IMR-90 (cell line): ENCODE results near the gene TMEM128. TPM values are rescaled to one million over a fixed set of nuclear protein-coding genes. Genes with fewer than 3 reads are reported as not detected.

Experiments
- ATAC-seq: fragments of 200-7000 bp; cut with Tn5 transposase; 2 replicates; pipeline ENCODE4 v1.9.1; 2020; ENCODE audit warnings: low read depth, mild to moderate bottlenecking, moderate library complexity
- BruUV-seq: library from RNA; stranded (reverse); fragments of 400-500 nt; replicated peaks from 2 replicates; lab custom pipeline; 2021; lab: Mats Ljungman, UMichigan
- CTCF ChIA-PET: fragments of 300-600 bp; formaldehyde crosslinking; extraction: SDS; loops from one replicate; lab custom pipeline; 2021; ENCODE audit warnings: antibody characterized with exemption; lab: Yijun Ruan, JAX
- POLR2A ChIA-PET: fragments of 300-600 bp; sonication (Branson Sonifier 250); formaldehyde crosslinking; loops from one replicate; lab custom pipeline; 2022; ENCODE audit warnings: antibody characterized with exemption; ENCODE audit not compliant: unreplicated experiment; lab: Charles Lee
- DNase-seq: peaks from one replicate; pipeline ENCODE4 v3.0.0; 2013
- H2AFZ ChIP-seq: replicated peaks from 2 replicates; pipeline ENCODE3; 2013; ENCODE audit warnings: low read length, mild to moderate bottlenecking; ENCODE audit not compliant: poor library complexity
- H2AK5ac ChIP-seq: 2 replicates; pipeline ENCODE4 v1.6.1; 2013; ENCODE audit warnings: low read depth, low read length, inconsistent platforms
- H2AK9ac ChIP-seq: replicated peaks from 2 replicates; pipeline ENCODE3; 2013; ENCODE audit warnings: mild to moderate bottlenecking, low read depth, low read length, moderate library complexity; ENCODE audit not compliant: poor library complexity
- H2BK120ac ChIP-seq: 2 replicates; pipeline ENCODE4 v1.6.1; 2013; ENCODE audit warnings: low read depth, low read length, inconsistent platforms
- H2BK15ac ChIP-seq: 3 replicates; pipeline ENCODE4 v1.6.1; 2013; ENCODE audit warnings: low read depth, low read length, inconsistent platforms
- H2BK20ac ChIP-seq: 2 replicates; pipeline ENCODE4 v1.6.1; 2013; ENCODE audit warnings: low read depth, mild to moderate bottlenecking, inconsistent platforms, low read length, moderate library complexity
- H2BK5ac ChIP-seq: 2 replicates; pipeline ENCODE4 v1.6.1; 2013; ENCODE audit warnings: mild to moderate bottlenecking, low read depth, low read length, inconsistent platforms; ENCODE audit not compliant: poor library complexity, severe bottlenecking
- H3K14ac ChIP-seq: replicated peaks from 2 replicates; pipeline ENCODE4 v1.6.1; 2013; ENCODE audit warnings: low read depth, low read length, inconsistent platforms
- H3K18ac ChIP-seq: 2 replicates; pipeline ENCODE4 v1.6.1; 2013; ENCODE audit warnings: low read depth, low read length, control low read depth
- H3K23ac ChIP-seq: 2 replicates; pipeline ENCODE4 v1.6.1; 2013; ENCODE audit warnings: low read depth, low read length, inconsistent platforms
- H3K27ac ChIP-seq: 2 replicates; pipeline ENCODE4 v1.5.1; 2013; ENCODE audit warnings: mild to moderate bottlenecking, control low read depth, low read length; ENCODE audit not compliant: insufficient read depth
- H3K27me3 ChIP-seq: 2 replicates; pipeline ENCODE4 v1.6.1; 2013; ENCODE audit warnings: low read length; ENCODE audit not compliant: control insufficient read depth, insufficient read depth
- H3K36me3 ChIP-seq: 2 replicates; pipeline ENCODE4 v1.6.1; 2013; ENCODE audit warnings: low read length, mixed read lengths; ENCODE audit not compliant: control insufficient read depth, insufficient read depth
- H3K4ac ChIP-seq: 2 replicates; pipeline ENCODE4 v1.6.1; 2013; ENCODE audit warnings: low read depth, low read length, inconsistent platforms
- H3K4me1 ChIP-seq: 2 replicates; pipeline ENCODE4 v1.6.1; 2013; ENCODE audit warnings: low read length, mixed read lengths; ENCODE audit not compliant: control insufficient read depth, insufficient read depth
- H3K4me2 ChIP-seq: 2 replicates; pipeline ENCODE4 v1.6.1; 2013; ENCODE audit warnings: low read depth, mild to moderate bottlenecking, control low read depth, low read length, moderate library complexity
- H3K4me3 ChIP-seq: 2 replicates; pipeline ENCODE4 v1.5.1; 2013; ENCODE audit warnings: low read depth, mild to moderate bottlenecking, control low read depth, low read length, moderate library complexity; ENCODE audit not compliant: insufficient read depth
- H3K56ac ChIP-seq: 2 replicates; pipeline ENCODE4 v1.6.1; 2013; ENCODE audit warnings: low read length, inconsistent platforms; ENCODE audit not compliant: insufficient read depth; ENCODE audit errors: extremely low read depth
- H3K79me1 ChIP-seq, 2 experiments: 2 replicates each; pipeline ENCODE4 v1.6.1; 2013; ENCODE audit warnings: low read length in 2 of 2, inconsistent platforms in 1 of 2, low read depth in 1 of 2
- H3K9ac ChIP-seq: 2 replicates; pipeline ENCODE4 v1.6.1; 2013; ENCODE audit warnings: low read depth, low read length, control low read depth
- H3K9me1 ChIP-seq: 2 replicates; pipeline ENCODE4 v1.6.1; 2013; ENCODE audit warnings: low read length, inconsistent platforms; ENCODE audit not compliant: insufficient read depth
- H3K9me3 ChIP-seq: 2 replicates; pipeline ENCODE4 v1.6.1; 2013; ENCODE audit warnings: low read length; ENCODE audit not compliant: control insufficient read depth, insufficient read depth
- H4K20me1 ChIP-seq: 2 replicates; pipeline ENCODE4 v1.6.1; 2013; ENCODE audit warnings: low read length, inconsistent platforms; ENCODE audit not compliant: insufficient read depth
- H4K5ac ChIP-seq: 2 replicates; pipeline ENCODE4 v1.6.1; 2013; ENCODE audit warnings: mild to moderate bottlenecking, low read depth, low read length, control low read depth
- H4K8ac ChIP-seq, 2 experiments: 2 replicates each; pipeline ENCODE4 v1.6.1; 2013; ENCODE audit warnings: low read depth in 2 of 2, low read length in 2 of 2, control low read depth in 1 of 2, inconsistent platforms in 1 of 2
- H4K91ac ChIP-seq: 2 replicates; pipeline ENCODE4 v1.6.1; 2013; ENCODE audit warnings: low read depth, low read length, inconsistent platforms; ENCODE audit not compliant: insufficient read depth
- MXI1 ChIP-seq: IDR thresholded peaks from 2 replicates; pipeline ENCODE4 v1.6.1; 2012; ENCODE audit warnings: low read depth, mild to moderate bottlenecking, low read length, moderate library complexity, borderline replicate concordance
- POLR2A ChIP-seq: IDR thresholded peaks from 2 replicates; pipeline ENCODE4 v1.6.1; 2012; ENCODE audit warnings: mild to moderate bottlenecking, low read depth, low read length
- RCOR1 ChIP-seq: IDR thresholded peaks from 2 replicates; pipeline ENCODE4 v1.6.1; 2012; ENCODE audit warnings: mild to moderate bottlenecking, low read length, improper control_type of control experiment; ENCODE audit not compliant: insufficient replicate concordance
- WGBS, 2 experiments: methylation state at CpG; one replicate each; pipeline versions ENCODE4 v1.1.5 to v1.1.7; 2013; ENCODE audit warnings: missing lambda C conversion rate in 2 of 2; ENCODE audit not compliant: insufficient read length in 1 of 2; ENCODE audit errors: extremely low coverage in 2 of 2; 5-methylcytosine and 5-hydroxymethylcytosine counted together
- dilution Hi-C: fragments of 300-500 bp; cut with HindIII; formaldehyde crosslinking; loops from one replicate; pipeline ENCODE4 v1.14.3; 2018; ENCODE audit warnings: low sequenced_read_pairs; ENCODE audit not compliant: unreplicated experiment
- in situ Hi-C: fragments of 300-500 bp; cut with MboI; formaldehyde crosslinking; loops from 3 replicates; pipeline ENCODE4 v1.14.3; 2019; ENCODE audit warnings: low sequenced_read_pairs, inconsistent platforms, mixed read lengths
- intact Hi-C: fragments of 100-400 bp; cut with micrococcal nuclease; formaldehyde crosslinking; loops from 2 replicates; pipeline ENCODE4 v1.10.0; 2022
- polyA plus RNA-seq, 3 experiments: library from polyadenylated mRNA; depleted of rRNA; stranded (reverse); fragments of >200 nt; gene quantifications; 2 replicates each; pipeline ENCODE4 v1.2.3, GENCODE V29; 2012; ENCODE audit warnings: low replicate concordance in 1 of 3
- total RNA-seq: library from RNA; depleted of rRNA; stranded (reverse); fragments of >200 nt; gene quantifications from 2 replicates; pipeline ENCODE4 v1.2.3, GENCODE V29; 2012

The TMEM128 gene
- total and polyA plus RNA-seq, 2 of the 4 experiments (the other 2 are of a cell fraction) = 21.9 to 22.6 TPM

GRCh38 chr4:4296283-4296846 lies 48.3 kb upstream of the TMEM128 start:
- TF ChIP-seq MXI1 = no peak
- TF ChIP-seq POLR2A = no peak
- TF ChIP-seq RCOR1 = no peak
- no peak overlapping the region for H2BK20ac ChIP-seq
- no peak overlapping the region for H2BK120ac ChIP-seq
- H3K9me3 ChIP-seq = no peaks in the 10 kb centered on the region
- no peak overlapping the region for H2BK5ac ChIP-seq
- intact Hi-C loops = no loop called here
- no peak overlapping the region for H4K5ac ChIP-seq
- 89% methylated on average over 1 of the region's 5 CpGs; no CpG with 5 or more reads in 1 of the 2 experiments for WGBS, 2 experiments
- ChIA-PET CTCF (no interaction called here), POLR2A (no interaction called here)
- no peak overlapping the region for H2AK5ac ChIP-seq
- dilution Hi-C loops = no loop called here
- H3K9ac ChIP-seq = no peak overlapping the region
- in situ Hi-C loops = no loop called here
- peaks cover 52 to 72% of the 10 kb centered on the region in 2 experiments for H3K79me1 ChIP-seq
- no peak overlapping the region for H3K23ac ChIP-seq
- no peak overlapping the region for H3K4me2 ChIP-seq
- H4K8ac ChIP-seq = no peak overlapping the region
- H3K4ac ChIP-seq = no peak overlapping the region
- H3K14ac ChIP-seq = no peak overlapping the region
- DNase-seq = no peak
- H3K4me3 ChIP-seq = no peak overlapping the region
- peaks cover 24% of the 10 kb centered on the region for H4K20me1 ChIP-seq
- H3K27me3 ChIP-seq = no peaks in the 10 kb centered on the region
- peaks cover 4% of the 10 kb centered on the region; the same call in 1 of the 2 replicates for H3K36me3 ChIP-seq
- no peak for ATAC-seq
- no peak overlapping the region for H2BK15ac ChIP-seq
- no peak overlapping the region for H3K56ac ChIP-seq
- BruUV-seq = no TSS peak
- no peak overlapping the region for H4K91ac ChIP-seq
- no peak overlapping the region for H2AFZ ChIP-seq
- H2AK9ac ChIP-seq = no peak overlapping the region
- H3K27ac ChIP-seq = no peak overlapping the region
- no peak overlapping the region for H3K18ac ChIP-seq
- peaks cover 8% of the 10 kb centered on the region; the same call in 1 of the 2 replicates for H3K9me1 ChIP-seq
- H3K4me1 ChIP-seq = no peaks in the 10 kb centered on the region
